GM21825 (cell line): ENCODE results near the gene MSH5.

Experiments used
- ATAC-seq: cut with Tn5 transposase; IDR thresholded peaks from one replicate; pipeline ENCODE4 v1.9.1; 2021; ENCODE audit warnings: mild to moderate bottlenecking, moderate library complexity; ENCODE audit not compliant: unreplicated experiment

MSH5 gene

GRCh38 chr6:31712296-31712695 lies 27.5 kb upstream of the MSH5 start:
- no peak for ATAC-seq

DNA sequence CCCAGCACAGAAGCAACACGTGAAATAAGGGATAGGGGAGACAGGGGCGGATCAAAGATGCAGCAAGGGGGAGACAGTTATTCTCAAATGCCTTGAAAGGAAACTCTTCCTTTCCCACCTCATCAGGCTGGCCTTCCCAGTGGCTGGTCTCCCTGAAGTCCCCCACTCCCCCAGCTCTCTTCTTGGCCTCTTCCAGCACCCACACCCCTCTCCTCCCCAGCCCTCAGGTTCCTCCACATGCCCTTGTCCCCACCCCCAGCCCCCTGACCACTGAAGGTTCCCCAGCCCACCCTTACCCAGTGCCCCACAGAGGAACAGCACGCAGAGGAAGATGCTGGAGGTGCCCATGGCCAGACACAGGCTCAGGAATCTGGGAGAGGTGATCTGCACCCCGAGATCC lies 26.3 kb upstream of the MSH5 start:
- no peak for ATAC-seq

- ATAC-seq, result no peak
Observed at GRCh38 chr6:31713991-31714684, 25.7 kb upstream of the MSH5 start.

DNA sequence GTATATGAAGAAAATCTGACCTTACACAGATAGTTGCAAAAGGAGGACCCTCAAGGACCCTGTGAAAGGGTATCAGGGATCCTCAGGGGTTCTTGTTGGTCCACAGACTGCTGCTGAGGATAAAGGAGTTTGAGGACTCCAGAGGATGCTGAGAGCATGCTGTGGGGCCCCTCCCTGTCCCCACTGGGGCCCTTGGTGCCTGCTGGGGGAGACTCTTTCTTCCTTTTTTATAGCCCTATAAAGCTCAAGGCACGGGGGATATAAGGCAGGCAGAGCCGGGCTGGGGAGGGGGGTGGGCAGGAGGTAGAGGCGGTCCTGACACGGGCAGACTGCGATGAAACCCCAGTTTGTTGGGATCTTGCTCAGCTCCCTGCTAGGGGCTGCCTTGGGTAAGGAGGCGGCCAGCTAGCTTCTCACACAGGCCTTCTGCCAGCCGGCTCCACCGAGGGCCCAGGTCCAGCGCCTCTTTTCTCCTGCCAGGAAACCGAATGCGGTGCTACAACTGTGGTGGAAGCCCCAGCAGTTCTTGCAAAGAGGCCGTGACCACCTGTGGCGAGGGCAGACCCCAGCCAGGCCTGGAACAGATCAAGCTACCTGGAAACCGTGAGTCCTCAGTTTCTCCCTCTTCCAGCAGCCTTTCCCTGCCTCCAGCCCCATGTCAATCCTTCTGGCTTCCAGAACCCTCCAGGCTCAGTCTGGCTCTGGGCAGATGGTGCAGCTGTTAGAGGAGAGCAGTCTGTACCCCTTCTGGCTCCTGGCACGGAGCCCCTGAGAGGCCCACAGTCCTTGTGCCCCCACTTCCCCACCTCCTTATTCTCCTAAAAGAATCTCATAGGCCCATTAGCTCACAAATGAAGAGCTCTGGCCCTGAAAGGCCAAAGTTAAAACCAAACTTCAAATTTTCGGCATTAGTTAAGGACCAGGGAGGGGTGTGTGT lies 24.5 kb upstream of the MSH5 start, which contains the start of gene LY6G6D:
TSS of gene LY6G6D (plus strand) at position 327 of the 937 bp plus-strand sequence. CDS start at position 335, 8 bp downstream.
- no peak for ATAC-seq

DNA sequence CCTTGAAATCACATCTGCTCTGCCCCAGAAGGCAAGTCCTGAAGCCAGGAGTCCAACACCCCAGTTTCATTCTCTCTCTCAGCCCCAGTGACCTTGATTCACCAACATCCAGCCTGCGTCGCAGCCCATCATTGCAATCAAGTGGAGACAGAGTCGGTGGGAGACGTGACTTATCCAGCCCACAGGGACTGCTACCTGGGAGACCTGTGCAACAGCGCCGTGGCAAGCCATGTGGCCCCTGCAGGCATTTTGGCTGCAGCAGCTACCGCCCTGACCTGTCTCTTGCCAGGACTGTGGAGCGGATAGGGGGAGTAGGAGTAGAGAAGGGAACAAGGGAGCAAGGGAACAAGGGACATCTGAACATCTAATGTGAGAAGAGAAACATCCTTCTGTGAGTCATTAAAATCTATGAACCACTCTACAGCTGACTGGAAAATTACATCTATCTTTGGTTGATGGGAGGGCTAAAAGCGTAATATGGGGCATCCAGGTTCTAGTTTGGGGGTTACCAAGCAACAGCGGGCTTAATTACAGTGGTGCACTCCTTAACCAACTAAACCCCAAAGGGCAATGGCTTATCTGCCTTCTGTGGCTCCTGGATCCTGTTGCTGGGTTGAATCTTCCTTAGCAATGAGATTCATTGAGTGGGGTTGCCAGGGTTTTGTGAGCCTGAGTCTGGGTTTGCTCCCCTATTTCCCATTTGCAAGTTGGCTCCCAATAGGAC lies 22.1 kb upstream of the MSH5 start:
- no peak for ATAC-seq

DNA sequence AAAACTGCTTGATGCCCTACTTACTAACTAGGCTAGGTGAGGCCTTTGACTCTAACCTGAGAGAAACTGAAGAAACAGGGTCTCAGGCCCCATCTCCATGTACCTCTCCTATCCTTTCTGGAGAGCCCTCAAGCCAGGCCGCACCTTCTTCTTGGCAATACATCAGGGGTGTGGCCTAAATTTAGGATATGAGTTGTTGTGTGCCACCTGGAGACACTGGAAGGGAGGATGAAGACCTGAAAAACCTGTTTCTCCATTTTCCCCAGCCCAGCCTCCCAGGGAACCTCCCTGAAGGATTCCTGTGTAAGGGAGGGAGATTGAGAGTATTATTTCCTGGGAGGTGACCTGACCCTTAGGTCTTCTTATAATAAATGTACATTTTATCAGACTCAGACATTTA lies 21.5 kb upstream of the MSH5 start:
- ATAC-seq, result no peak

DNA sequence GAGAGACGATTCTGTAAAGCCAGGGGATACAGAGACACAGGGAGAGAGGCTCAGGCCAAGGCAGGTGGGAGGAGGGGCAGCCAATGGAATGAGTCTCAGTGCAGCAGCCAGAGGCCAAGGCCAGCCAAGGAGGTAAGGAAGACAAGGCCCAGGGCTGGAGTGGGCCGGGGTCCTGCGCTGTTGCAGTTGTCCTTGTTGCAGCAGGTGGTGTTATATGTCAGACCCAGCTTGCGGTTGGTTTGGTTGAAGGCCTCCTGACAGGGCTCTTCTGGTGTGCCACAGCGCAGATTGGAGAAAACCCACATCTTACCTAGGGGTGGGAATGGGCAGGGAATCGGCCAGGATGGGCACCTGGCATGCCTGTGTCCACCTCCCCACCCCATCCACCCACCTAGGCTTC lies 20.8 kb upstream of the MSH5 start:
- ATAC-seq, result no peak

GRCh38 chr6:31720196-31720770 lies 19.5 kb upstream of the MSH5 start:
- no peak for ATAC-seq

- ATAC-seq, result no peak
Observed at GRCh38 chr6:31721351-31722020, 18.3 kb upstream of the MSH5 start, which contains the start of gene LY6G6C. Gene LY6G6C, minus strand, starts transcription at chr6:31721746. Its CDS starts 67 bp downstream, at chr6:31721679.

GRCh38 chr6:31722173-31722572 lies 17.6 kb upstream of the MSH5 start:
- no peak for ATAC-seq

GRCh38 chr6:31723245-31723979 lies 16.4 kb upstream of the MSH5 start, which contains the start of gene MPIG6B:
Gene MPIG6B, plus strand, starts transcription at chr6:31723373. Its CDS starts 11 bp downstream, at chr6:31723384.
- ATAC-seq, result no peak

GRCh38 chr6:31723980-31724691 lies 15.7 kb upstream of the MSH5 start:
- ATAC-seq, result no peak

- ATAC-seq, result no peak
Observed at GRCh38 chr6:31725502-31726350, 14.1 kb upstream of the MSH5 start.

GRCh38 chr6:31727034-31727716 lies 12.6 kb upstream of the MSH5 start:
- ATAC-seq, result no peak

- no peak for ATAC-seq
Observed at GRCh38 chr6:31727717-31728671, 11.8 kb upstream of the MSH5 start.

- ATAC-seq, result no peak
Observed at GRCh38 chr6:31728767-31729514, 10.9 kb upstream of the MSH5 start, which contains the start of gene DDAH2. Gene DDAH2, minus strand, starts transcription at chr6:31729299. Its CDS starts 138 bp downstream, at chr6:31729161.
